NCI-H69 (cell line): ENCODE data around the gene EXOC4.

Source experiments
- DNase-seq: peaks from one replicate; lab custom pipeline; 2025; lab: John Stamatoyannopoulos, UW

The EXOC4 gene

GRCh38 chr7:133491201-133491691 is 238.4 kb downstream of the EXOC4 start:
- no peak for DNase-seq

DNA sequence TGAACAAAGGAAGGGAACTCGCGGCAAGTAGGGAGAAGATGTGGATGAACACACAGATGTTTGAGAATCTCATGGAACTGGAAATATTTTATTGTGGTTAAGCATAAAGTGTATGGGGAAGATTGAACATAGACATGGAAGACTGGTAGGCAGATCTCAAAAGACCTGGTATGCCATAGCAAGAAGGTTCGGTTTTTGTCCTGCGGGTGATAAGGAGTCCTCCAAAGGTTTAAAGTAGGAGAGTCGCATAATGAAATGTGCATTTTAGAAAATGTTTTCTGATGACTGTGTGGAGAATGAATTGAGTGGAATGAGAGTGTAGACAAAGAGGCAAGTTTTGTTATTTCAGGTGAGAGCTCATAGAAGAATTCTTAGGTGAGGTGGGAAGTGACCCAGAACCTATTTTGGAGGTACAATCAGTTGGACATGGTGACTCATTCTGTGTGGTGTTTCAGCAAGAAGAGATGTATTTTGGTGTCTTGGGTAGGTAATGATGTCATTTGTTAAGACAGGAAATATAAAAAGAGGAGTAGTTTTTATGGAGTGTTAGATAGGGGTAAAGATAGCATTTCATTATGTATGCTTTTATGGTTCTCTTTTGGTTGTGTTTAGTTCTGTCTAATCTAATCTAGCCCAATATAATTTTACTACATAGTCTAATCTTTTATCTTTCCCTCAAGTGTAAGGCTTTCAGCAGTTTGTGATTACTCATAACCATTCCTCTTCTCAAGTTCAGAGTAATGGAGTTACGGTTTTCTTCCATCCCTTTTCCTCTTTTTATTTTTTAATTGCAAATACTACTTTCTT is 239.2 kb downstream of the EXOC4 start:
- no peak for DNase-seq

GRCh38 chr7:133497061-133497460 is 244.2 kb downstream of the EXOC4 start:
- DNase-seq, result no peak

GRCh38 chr7:133501771-133502170 is 248.9 kb downstream of the EXOC4 start:
- DNase-seq, result peak; percentile 15

DNA sequence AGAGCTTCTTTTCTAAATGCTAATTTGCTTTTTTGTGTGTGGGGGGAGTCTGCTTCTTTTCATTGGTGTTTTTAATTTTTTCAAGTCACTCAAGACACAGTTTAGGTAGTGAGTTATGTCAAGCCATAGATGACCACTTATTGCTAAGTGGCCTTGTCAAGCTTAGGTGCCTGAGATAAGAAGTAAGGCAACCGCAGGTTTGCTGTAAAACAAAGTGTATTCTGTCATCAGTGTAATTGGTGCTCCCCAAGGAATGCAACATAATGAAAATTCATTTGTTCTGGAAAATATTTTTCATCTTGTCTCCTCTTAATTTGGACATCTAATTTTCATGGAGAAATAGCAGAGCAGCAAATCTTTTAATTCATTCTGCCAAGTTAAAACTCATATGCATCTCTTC is 249.6 kb downstream of the EXOC4 start:
- DNase-seq, result peak; percentile 47

DNA sequence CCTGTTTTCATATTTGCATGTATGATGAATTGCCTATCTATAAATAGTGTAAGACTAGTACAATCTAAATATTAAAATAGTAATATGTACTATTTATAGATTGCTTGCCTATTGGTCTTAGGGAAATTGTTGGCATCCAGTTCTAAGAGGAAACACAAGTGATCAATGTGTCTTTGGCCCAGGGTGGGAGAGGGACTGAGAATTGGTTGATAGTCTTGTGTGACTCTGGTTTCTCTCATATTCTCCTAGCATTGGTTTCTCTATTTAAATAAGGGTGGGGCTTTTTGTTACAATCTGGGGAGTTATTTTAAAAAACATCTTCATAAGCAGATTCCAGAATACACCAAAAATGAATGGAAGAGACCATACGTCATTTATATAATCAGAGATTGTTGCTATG is 250.1 kb downstream of the EXOC4 start:
- no peak for DNase-seq

GRCh38 chr7:133504825-133505224 is 251.9 kb downstream of the EXOC4 start:
- no peak for DNase-seq

- no peak for DNase-seq
Measured at GRCh38 chr7:133509822-133510221, 256.9 kb downstream of the EXOC4 start.

- DNase-seq, result peak; percentile 74
Measured at GRCh38 chr7:133510326-133511055, 257.6 kb downstream of the EXOC4 start.

- DNase-seq, result no peak
Measured at GRCh38 chr7:133511252-133511651, 258.4 kb downstream of the EXOC4 start.

GRCh38 chr7:133511708-133512107 is 258.8 kb downstream of the EXOC4 start:
- no peak for DNase-seq

DNA sequence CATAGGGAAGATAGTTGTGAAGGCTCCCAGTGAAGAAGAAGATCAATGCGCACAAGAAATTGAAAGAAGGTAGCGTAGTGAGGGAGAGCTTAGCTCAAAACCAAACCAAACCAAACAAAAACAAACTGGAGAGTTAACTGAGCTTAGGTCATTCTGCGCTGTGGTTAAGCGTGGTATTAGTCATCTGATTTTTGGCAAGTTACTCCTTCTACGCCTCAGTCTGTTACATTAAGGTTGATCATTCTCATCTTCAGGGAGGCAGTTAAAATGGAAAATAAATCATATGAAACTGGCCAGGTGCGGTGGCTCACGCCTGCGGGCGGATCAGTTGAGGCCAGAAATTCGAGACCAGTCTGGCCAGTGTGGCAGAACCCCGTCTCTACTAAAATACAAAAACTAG is 259.7 kb downstream of the EXOC4 start:
- peak; percentile 13 for DNase-seq

- peak; percentile 94 for DNase-seq
Measured at GRCh38 chr7:133513608-133514007, 260.7 kb downstream of the EXOC4 start.

DNA sequence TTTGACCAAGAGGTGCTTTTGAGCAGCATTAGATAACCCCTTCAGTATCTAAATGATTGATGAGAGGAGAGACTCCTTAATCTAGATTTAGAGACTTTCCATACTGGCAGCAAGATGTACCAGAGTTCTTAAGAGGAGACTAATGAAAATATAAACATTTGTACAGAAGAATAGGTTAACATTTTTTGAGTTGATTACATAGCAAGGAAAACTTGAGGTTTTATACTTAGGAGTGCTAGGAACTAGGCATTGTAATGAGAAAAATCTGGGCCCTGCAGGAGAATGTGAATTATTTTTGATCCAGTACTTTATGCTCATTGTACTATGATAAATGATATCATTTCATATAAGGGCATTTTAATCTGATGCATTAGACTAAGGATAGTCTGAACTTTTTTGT is 261.7 kb downstream of the EXOC4 start:
- no peak for DNase-seq

DNA sequence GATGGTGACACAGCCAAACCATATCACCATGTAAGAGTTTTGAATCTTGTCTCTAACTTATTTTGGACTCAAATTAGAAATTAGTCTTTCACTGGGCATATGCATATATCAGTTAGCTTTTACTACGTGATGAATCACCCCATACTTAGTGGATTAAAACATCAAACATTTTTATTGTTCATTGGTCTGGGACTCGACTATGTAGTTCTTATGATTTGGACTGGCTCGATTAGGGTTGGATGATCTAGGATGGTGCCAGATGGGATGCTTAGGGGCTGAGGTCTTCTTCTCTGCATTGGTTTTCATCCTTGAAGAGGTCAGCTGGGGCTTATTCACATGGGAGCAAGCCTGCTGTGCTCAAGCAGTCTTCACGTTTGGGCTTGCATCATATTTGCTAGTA is 264.9 kb downstream of the EXOC4 start:
- DNase-seq, result peak; percentile 21

- no peak for DNase-seq
Measured at GRCh38 chr7:133518718-133519117, 265.8 kb downstream of the EXOC4 start.

GRCh38 chr7:133520248-133520647 is 267.4 kb downstream of the EXOC4 start:
- no peak for DNase-seq

GRCh38 chr7:133522501-133522900 is 269.6 kb downstream of the EXOC4 start:
- no peak for DNase-seq

DNA sequence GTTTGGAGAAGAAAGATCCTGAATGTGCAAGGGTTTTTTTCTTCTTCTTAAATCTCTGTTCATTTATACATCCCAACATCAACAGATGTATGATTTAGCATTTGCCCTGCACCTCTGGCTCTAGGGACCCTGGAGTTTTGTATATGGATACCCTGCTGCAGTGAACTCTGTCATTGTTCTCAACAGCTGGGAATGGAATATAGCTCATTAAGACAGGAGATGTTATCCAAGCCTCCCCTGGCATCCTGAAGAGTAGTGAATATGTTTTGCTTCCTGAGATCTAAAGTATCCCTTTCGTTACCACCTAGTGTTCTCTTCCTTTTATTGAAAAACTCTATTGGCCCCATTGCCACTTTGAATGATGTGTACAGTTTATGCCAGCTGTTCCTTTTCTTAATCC is 275.9 kb downstream of the EXOC4 start:
- peak; percentile 98 for DNase-seq

DNA sequence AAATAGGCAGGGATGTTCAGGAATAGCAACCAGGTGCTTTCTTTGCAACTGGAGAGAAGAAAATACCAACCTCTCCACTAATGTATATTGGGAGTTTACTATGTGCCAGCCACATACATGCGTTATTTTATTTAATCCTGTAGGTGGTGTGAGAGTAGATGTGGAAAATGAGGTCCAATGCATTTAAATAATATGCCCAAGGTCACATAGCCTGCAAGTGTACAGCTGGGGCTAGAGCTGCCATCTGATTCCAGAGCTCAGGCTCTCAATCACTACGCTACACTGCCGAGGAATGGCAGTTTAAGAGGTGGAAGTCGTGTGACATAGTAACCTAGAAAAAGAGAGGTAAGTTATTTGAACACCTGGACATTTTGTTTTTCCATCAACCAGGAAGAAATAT is 277.0 kb downstream of the EXOC4 start:
- DNase-seq, result peak; percentile 96

GRCh38 chr7:133530682-133531081 is 277.8 kb downstream of the EXOC4 start:
- DNase-seq, result peak; percentile 69

- DNase-seq, result no peak
Measured at GRCh38 chr7:133534816-133535215, 281.9 kb downstream of the EXOC4 start.

- DNase-seq, result no peak
Measured at GRCh38 chr7:133535308-133535707, 282.4 kb downstream of the EXOC4 start.
